Stimulated activated CD4-positive, alpha-beta T cell treated with anti-CD3 and anti-CD28 coated beads, Interleukin-4, amount 100 ng/mL, for 48 hours (primary cell): ENCODE data around the gene CRELD1.
A peak's percentile ranks its signal among the peaks of the same experiment; 100 is the strongest.

Experiments used
- DNase-seq, 2 donors: peaks; one replicate each; pipeline ENCODE4 v3.0.0-alpha.2; 2020; ENCODE audit warnings: low read depth in 2 of 2

CRELD1 gene

GRCh38 chr3:9955611-9956352 is 22.1 kb downstream of the CRELD1 start:
- DNase-seq = no peak

GRCh38 chr3:9957214-9957613 is 23.6 kb downstream of the CRELD1 start:
- DNase-seq = no peak

GRCh38 chr3:9965200-9965875 is 31.7 kb downstream of the CRELD1 start:
- no peak for DNase-seq

GRCh38 chr3:9966841-9967240 is 33.2 kb downstream of the CRELD1 start:
- DNase-seq = no peak

- DNase-seq = no peak
Measured at GRCh38 chr3:9969632-9970019, 36.0 kb downstream of the CRELD1 start.

- no peak for DNase-seq
Measured at GRCh38 chr3:9970020-9970652, 36.5 kb downstream of the CRELD1 start.

- peak in 1 of 2 donors; percentile 13 for DNase-seq
Measured at GRCh38 chr3:9976721-9977709, 43.4 kb downstream of the CRELD1 start.

GRCh38 chr3:9978710-9979305 is 45.2 kb downstream of the CRELD1 start:
- DNase-seq = no peak

- no peak for DNase-seq
Measured at GRCh38 chr3:9980251-9980650, 46.6 kb downstream of the CRELD1 start.

GRCh38 chr3:9986230-9986725 is 52.6 kb downstream of the CRELD1 start:
- DNase-seq = no peak

- DNase-seq = no peak
Measured at GRCh38 chr3:9994086-9994844, 60.6 kb downstream of the CRELD1 start.
